GM12801 (cell line): ENCODE measurements around the gene ANO4.

Source experiments
- TF ChIP-seq, protein P1 (sequence below): IDR thresholded peaks from one replicate; pipeline ENCODE4 v1.5.1; 2011; ENCODE audit warnings: control low read depth; ENCODE audit not compliant: insufficient read length; ENCODE audit errors: extremely low read depth

Gene ANO4

GRCh38 chr12:101068836-101069235 is 274.3 kb downstream of the ANO4 start:
- TF ChIP-seq, protein P1, sequence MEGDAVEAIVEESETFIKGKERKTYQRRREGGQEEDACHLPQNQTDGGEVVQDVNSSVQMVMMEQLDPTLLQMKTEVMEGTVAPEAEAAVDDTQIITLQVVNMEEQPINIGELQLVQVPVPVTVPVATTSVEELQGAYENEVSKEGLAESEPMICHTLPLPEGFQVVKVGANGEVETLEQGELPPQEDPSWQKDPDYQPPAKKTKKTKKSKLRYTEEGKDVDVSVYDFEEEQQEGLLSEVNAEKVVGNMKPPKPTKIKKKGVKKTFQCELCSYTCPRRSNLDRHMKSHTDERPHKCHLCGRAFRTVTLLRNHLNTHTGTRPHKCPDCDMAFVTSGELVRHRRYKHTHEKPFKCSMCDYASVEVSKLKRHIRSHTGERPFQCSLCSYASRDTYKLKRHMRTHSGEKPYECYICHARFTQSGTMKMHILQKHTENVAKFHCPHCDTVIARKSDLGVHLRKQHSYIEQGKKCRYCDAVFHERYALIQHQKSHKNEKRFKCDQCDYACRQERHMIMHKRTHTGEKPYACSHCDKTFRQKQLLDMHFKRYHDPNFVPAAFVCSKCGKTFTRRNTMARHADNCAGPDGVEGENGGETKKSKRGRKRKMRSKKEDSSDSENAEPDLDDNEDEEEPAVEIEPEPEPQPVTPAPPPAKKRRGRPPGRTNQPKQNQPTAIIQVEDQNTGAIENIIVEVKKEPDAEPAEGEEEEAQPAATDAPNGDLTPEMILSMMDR: no peak

- TF ChIP-seq, protein P1: no peak
Observed at GRCh38 chr12:101074940-101075680, 280.5 kb downstream of the ANO4 start.

GRCh38 chr12:101076921-101077320 is 282.3 kb downstream of the ANO4 start:
- TF ChIP-seq, protein P1: no peak

DNA sequence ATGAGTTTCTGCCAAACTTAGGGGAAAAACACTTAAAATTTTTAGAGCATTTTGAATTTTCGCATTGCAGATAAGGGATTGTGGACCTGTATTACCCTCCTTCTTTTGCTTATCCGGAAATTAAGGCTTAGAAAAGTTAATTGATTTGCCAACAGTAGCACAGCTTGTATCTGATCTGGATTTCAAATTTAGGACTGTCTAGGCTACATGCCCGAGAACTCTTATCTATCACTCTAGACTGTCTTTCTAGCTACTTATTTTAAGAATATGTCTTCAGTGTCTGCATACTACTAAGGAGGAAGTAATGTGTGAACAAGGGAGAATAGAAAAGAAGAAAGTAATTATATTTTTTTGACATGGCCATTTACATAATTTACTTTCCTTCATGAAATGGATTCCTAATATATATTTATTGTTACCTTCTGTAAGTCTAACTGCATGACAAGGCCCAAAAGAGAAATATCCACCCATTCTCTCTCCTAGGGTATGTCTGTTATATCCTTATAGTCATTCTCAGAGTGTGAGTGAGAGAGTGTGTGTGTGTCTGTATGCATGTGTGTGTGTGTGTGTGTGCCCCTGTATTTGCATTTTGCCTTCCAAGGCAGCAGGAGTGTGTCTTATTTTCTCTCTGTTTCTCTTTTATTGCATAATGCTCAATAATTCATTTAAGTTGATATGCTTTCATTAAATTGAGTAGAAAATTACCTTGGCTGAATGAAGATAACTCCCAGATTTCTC is 283.4 kb downstream of the ANO4 start:
- TF ChIP-seq, protein P1: no peak

GRCh38 chr12:101078536-101079285 is 284.1 kb downstream of the ANO4 start:
- TF ChIP-seq, protein P1: no peak

DNA sequence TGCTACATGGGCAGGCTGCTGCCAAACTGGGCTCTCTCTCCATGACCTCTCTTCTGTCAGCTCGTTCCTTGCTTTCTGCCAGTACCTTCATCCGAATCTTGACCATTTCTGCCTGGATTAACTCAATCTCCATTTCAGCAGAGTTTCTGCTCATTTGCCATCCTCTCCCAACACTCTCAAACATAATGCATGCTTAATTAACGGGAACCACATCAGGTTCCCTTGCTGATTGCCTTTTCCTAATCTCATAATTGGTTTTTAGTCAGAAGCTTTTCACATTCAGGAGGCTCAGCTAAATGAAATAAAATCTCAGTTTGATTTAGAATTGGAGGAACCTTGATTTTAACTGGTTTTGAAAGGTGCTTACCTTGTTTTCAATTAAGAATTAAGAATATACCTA is 288.1 kb downstream of the ANO4 start:
- TF ChIP-seq, protein P1: no peak

GRCh38 chr12:101086490-101087135 is 292.0 kb downstream of the ANO4 start:
- TF ChIP-seq, protein P1: no peak
